Measurements from ENCODE around the gene PNMA6E. TPM values are rescaled to one million over a fixed set of nuclear protein-coding genes. Genes with fewer than 3 reads are reported as not detected.

The PNMA6E gene
- not detected in 2 replicates for total RNA-seq

DNA sequence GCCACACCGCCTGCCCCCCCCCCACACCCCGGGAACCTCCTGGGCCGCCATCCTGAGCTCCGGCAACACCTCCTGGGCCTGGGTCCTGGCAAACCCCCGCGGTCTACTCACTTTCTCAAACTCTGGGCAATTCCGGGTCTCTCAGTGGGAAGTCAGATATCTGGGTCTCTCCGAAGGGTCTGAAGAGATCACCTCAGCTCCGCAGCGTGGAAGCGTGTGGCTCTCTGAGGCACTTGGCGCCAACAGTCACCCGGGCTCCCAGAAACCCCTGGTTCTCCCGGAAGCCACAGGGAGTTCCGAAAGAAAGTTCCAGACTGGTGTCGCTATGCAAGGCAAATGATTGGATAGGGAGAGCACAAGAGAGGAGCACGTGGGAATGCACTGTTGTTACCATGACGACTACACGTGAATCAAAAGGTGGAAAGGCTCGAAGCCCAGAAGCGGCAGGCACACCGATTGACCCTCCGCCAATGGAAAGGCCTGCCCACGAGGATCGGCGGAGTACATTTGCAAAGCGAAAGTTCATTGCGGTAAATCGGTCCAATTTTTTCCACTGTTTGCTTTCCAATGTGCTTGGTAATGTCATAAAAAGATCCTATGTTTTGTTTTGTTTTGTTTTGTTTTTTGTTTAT is at the start of gene PNMA6E:
PNMA6E (minus strand) TSS at position 218 of the 632 bp plus-strand sequence. CDS start 2,501 bp downstream, outside the sequence.
- H3K4me1 ChIP-seq (ENCODE audit: insufficient read depth, low read length): no peaks in the 10 kb centered on the region
- H3K27ac ChIP-seq (ENCODE audit: low read depth, low read length): no peak within 1 kb of the TSS
- no peaks in the 10 kb centered on the region for H3K27me3 ChIP-seq (ENCODE audit: insufficient read depth, low read length)
- H3K9me3 ChIP-seq (ENCODE audit: low read depth, low read length): no peaks in the 10 kb centered on the region
- H3K4me2 ChIP-seq (ENCODE audit: insufficient read depth, low read length): no peak within 1 kb of the TSS
- no peaks in the 10 kb centered on the region for H4K20me1 ChIP-seq (ENCODE audit: insufficient read depth, low read length)
- no peaks in the 10 kb centered on the region for H3K36me3 ChIP-seq (ENCODE audit: insufficient read depth, low read length)
- DNase-seq (ENCODE audit: insufficient read length, low spot score, missing footprints): peak; percentile 69
- no peak within 1 kb of the TSS for H3K4me3 ChIP-seq (ENCODE audit: insufficient read depth, low read length)
- no peaks in the 10 kb centered on the region for H3K79me2 ChIP-seq (ENCODE audit: insufficient read depth, low read length)
- TF ChIP-seq, protein P1, sequence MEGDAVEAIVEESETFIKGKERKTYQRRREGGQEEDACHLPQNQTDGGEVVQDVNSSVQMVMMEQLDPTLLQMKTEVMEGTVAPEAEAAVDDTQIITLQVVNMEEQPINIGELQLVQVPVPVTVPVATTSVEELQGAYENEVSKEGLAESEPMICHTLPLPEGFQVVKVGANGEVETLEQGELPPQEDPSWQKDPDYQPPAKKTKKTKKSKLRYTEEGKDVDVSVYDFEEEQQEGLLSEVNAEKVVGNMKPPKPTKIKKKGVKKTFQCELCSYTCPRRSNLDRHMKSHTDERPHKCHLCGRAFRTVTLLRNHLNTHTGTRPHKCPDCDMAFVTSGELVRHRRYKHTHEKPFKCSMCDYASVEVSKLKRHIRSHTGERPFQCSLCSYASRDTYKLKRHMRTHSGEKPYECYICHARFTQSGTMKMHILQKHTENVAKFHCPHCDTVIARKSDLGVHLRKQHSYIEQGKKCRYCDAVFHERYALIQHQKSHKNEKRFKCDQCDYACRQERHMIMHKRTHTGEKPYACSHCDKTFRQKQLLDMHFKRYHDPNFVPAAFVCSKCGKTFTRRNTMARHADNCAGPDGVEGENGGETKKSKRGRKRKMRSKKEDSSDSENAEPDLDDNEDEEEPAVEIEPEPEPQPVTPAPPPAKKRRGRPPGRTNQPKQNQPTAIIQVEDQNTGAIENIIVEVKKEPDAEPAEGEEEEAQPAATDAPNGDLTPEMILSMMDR (IDR thresholded peaks at IDR 0.05; ENCODE audit: extremely low read depth, low read depth, low read length): no peak
- H2AFZ ChIP-seq (ENCODE audit: low read length): no peak within 1 kb of the TSS

DNA sequence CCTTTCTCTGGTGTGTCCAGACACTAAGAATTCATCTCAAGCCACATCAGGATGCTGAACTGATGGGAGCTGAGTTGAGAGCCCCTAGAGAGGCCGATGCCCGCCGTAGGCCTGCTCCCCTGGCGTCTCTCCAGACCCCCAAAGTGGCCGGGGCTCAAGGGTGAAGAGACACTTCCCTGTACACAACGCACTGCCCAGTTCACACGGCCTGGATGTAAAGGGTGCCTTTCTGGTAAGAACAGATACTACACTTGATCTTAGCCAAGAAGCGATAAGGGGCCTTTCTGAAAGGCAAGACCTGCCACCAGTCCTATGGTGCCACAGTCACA is 49.8 kb upstream of the PNMA6E start:
- no peaks in the 10 kb centered on the region for H3K36me3 ChIP-seq (ENCODE audit: insufficient read depth, low read length)
- H3K9me3 ChIP-seq (ENCODE audit: low read depth, low read length): no peaks in the 10 kb centered on the region
- TF ChIP-seq, protein P1 (IDR thresholded peaks at IDR 0.05; ENCODE audit: extremely low read depth, low read depth, low read length): no peak
- no peaks in the 10 kb centered on the region for H3K27me3 ChIP-seq (ENCODE audit: insufficient read depth, low read length)
- H3K4me3 ChIP-seq (ENCODE audit: insufficient read depth, low read length): no peak overlapping the region
- no peak overlapping the region for H2AFZ ChIP-seq (ENCODE audit: low read length)
- H3K4me2 ChIP-seq (ENCODE audit: insufficient read depth, low read length): no peak overlapping the region
- H3K79me2 ChIP-seq (ENCODE audit: insufficient read depth, low read length): no peaks in the 10 kb centered on the region
- H4K20me1 ChIP-seq (ENCODE audit: insufficient read depth, low read length): no peaks in the 10 kb centered on the region
- peak; percentile 25 for DNase-seq (ENCODE audit: insufficient read length, low spot score, missing footprints)
- no peak overlapping the region for H3K27ac ChIP-seq (ENCODE audit: low read depth, low read length)
- H3K4me1 ChIP-seq (ENCODE audit: insufficient read depth, low read length): no peaks in the 10 kb centered on the region

DNA sequence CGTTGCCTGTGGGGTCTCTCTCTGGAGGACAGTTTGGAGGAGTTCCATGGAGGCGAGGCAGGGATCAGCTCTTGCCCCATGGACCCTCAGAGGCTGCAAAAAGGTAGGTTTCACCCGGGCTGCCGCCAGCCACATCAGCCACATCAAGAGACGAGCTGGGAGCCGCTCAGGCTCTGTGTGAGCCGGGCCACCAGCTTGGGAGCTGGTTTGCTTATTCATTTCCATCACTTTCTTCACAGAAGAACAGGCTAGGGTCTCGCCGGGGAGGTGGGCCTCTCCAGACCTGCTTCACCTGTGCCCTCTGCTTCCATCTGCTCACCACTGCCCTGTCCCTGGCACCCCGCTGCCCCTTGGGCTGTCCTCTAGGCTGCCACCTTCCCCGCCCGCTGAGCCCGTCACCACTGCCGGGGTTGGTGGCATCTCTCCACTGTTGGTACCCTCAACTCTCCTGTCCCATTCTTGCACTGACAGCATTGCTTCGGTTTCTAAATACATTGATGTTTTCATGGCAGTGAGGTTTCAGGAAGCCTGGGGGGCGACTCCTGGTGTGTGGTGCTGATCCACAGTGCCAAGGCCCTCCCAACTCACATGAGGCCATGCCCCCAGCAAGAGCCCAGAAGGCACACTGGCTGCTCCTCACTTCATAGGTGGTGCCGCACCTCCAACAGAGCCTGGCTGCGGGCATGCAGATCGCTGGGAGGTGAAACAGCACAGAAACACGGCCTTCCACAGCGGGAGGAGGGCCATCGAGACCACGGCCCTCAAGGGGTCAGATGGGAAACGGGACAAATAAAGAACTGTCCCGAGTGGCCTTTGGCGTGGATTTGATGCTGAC is 49.2 kb upstream of the PNMA6E start:
- TF ChIP-seq, protein P1 (IDR thresholded peaks at IDR 0.05; ENCODE audit: extremely low read depth, low read depth, low read length): no peak
- H3K4me1 ChIP-seq (ENCODE audit: insufficient read depth, low read length): no peaks in the 10 kb centered on the region
- no peaks in the 10 kb centered on the region for H3K27me3 ChIP-seq (ENCODE audit: insufficient read depth, low read length)
- H2AFZ ChIP-seq (ENCODE audit: low read length): no peak overlapping the region
- no peaks in the 10 kb centered on the region for H3K9me3 ChIP-seq (ENCODE audit: low read depth, low read length)
- no peak overlapping the region for H3K4me2 ChIP-seq (ENCODE audit: insufficient read depth, low read length)
- H3K79me2 ChIP-seq (ENCODE audit: insufficient read depth, low read length): no peaks in the 10 kb centered on the region
- H4K20me1 ChIP-seq (ENCODE audit: insufficient read depth, low read length): no peaks in the 10 kb centered on the region
- H3K36me3 ChIP-seq (ENCODE audit: insufficient read depth, low read length): no peaks in the 10 kb centered on the region
- peak; percentile 76 for DNase-seq (ENCODE audit: insufficient read length, low spot score, missing footprints)
- no peak overlapping the region for H3K27ac ChIP-seq (ENCODE audit: low read depth, low read length)
- no peak overlapping the region for H3K4me3 ChIP-seq (ENCODE audit: insufficient read depth, low read length)
